Panc1 (cell line): ENCODE data around the gene TBC1D16. TPM values are rescaled to one million over a fixed set of nuclear protein-coding genes. Genes with fewer than 3 reads are reported as not detected.

Experiments used
- ATAC-seq: fragments of 200-7000 bp; cut with Tn5 transposase; 2 replicates; pipeline ENCODE4 v1.9.1; 2020; ENCODE audit warnings: mild to moderate bottlenecking, moderate library complexity
- BruUV-seq: library from RNA; stranded (reverse); fragments of 400-500 nt; replicated peaks from 2 replicates; lab custom pipeline; 2021; lab: Mats Ljungman, UMichigan
- CTCF ChIA-PET: fragments of 300-600 bp; sonication (Branson Sonifier 250); formaldehyde crosslinking; loops from one replicate; lab custom pipeline; 2022; ENCODE audit warnings: antibody characterized with exemption; lab: Charles Lee
- POLR2A ChIA-PET: fragments of 300-600 bp; sonication (Branson Sonifier 250); formaldehyde crosslinking; loops from one replicate; lab custom pipeline; 2022; ENCODE audit warnings: antibody characterized with exemption; lab: Charles Lee
- DNase-seq: peaks from one replicate; pipeline ENCODE4 v3.0.0-alpha.2; 2010; ENCODE audit warnings: low read depth, low spot score
- H3K27ac ChIP-seq: 2 replicates; pipeline ENCODE4 v1.5.1; 2011; ENCODE audit warnings: mild to moderate bottlenecking, low read length, inconsistent platforms
- H3K27me3 ChIP-seq: fragments of 200-500 bp; sonication (Bioruptor generic); 2 replicates; pipeline ENCODE4 v1.6.0; 2014; ENCODE audit warnings: low read length, inconsistent platforms; ENCODE audit not compliant: control insufficient read depth, insufficient read depth
- H3K36me3 ChIP-seq: fragments of 200-500 bp; sonication (Bioruptor generic); 2 replicates; pipeline ENCODE4 v1.5.1; 2014; ENCODE audit warnings: inconsistent platforms, mild to moderate bottlenecking, low read length, moderate library complexity; ENCODE audit not compliant: control insufficient read depth, insufficient read depth
- H3K4me1 ChIP-seq: 2 replicates; pipeline ENCODE4 v1.5.1; 2011; ENCODE audit warnings: inconsistent platforms, mild to moderate bottlenecking, low read length, moderate library complexity; ENCODE audit not compliant: control insufficient read depth, insufficient read depth
- H3K4me3 ChIP-seq, 2 experiments: 2 replicates each; pipeline ENCODE4 v1.5.1; 2011 to 2012; ENCODE audit warnings: low read depth in 2 of 2, low read length in 2 of 2, mild to moderate bottlenecking in 2 of 2, inconsistent platforms in 1 of 2, moderate library complexity in 1 of 2
- H3K9me3 ChIP-seq: fragments of 200-500 bp; sonication (Bioruptor generic); 2 replicates; pipeline ENCODE4 v1.5.1; 2014; ENCODE audit warnings: low read depth, mild to moderate bottlenecking, inconsistent platforms, low read length, moderate library complexity; ENCODE audit not compliant: control insufficient read depth, insufficient read depth
- POLR2AphosphoS5 ChIP-seq: IDR thresholded peaks from 2 replicates; pipeline ENCODE4 v1.6.1; 2012; ENCODE audit warnings: mild to moderate bottlenecking, low read depth, low read length, moderate library complexity
- SIN3A ChIP-seq: IDR thresholded peaks from 2 replicates; pipeline ENCODE4 v1.6.1; 2012; ENCODE audit warnings: low read depth, mild to moderate bottlenecking, low read length, moderate library complexity, borderline replicate concordance; ENCODE audit not compliant: insufficient read depth
- TCF7L2 ChIP-seq: IDR thresholded peaks from 2 replicates; pipeline ENCODE4 v1.6.1; 2011; ENCODE audit warnings: mild to moderate bottlenecking, low read depth, low read length, inconsistent platforms
- in situ Hi-C: cut with HindIII; loops from 2 replicates; pipeline ENCODE4 v1.10.0; 2016; ENCODE audit warnings: low sequenced_read_pairs, low pct_unique_long_range_greater_than_20kb
- intact Hi-C: fragments of 100-400 bp; cut with micrococcal nuclease; formaldehyde crosslinking; loops from one replicate; pipeline ENCODE4 v1.10.0; 2022; ENCODE audit not compliant: unreplicated experiment
- total RNA-seq: library from RNA; stranded (reverse); gene quantifications from one replicate; pipeline ENCODE4 v1.2.1, GENCODE V29; 2021; ENCODE audit not compliant: unreplicated experiment
- TF ChIP-seq, protein P1 (sequence below): fragments of 450-650 bp; IDR thresholded peaks from 2 replicates; pipeline ENCODE4 v1.5.1; 2017; ENCODE audit warnings: mild to moderate bottlenecking
- TF ChIP-seq, protein P2 (sequence below), 2 experiments: IDR thresholded peaks; 2 replicates each; pipeline ENCODE4 v1.6.1; 2011 to 2012; ENCODE audit warnings: low read depth in 2 of 2, control low read depth in 1 of 2, low read length in 1 of 2, mild to moderate bottlenecking in 1 of 2, moderate library complexity in 1 of 2; ENCODE audit not compliant: insufficient read depth in 1 of 2

Gene TBC1D16
- total RNA-seq, 1 experiment from 2014 or later = 41.6 TPM

DNA sequence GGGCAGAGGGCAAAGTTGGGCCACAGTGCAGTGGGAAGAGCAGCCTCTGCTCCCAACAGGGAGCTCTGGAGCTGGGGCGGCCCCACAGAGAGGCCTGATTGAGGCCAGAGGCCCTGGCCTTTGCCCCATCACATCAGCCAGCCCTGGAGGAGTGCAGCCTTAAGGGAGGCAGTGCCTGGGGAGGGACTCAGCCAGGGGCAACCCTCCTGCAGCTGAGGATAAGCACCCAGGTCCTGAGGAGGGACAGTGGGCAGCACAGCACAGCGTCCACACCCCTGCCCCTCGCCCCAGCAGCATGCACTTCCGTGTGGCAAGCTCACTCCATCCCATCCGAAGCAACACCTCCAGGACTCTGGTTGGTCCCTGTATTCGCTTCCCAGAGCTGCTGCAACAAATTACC is 134.5 kb downstream of the TBC1D16 start:
- ATAC-seq = peak; percentile 55; the same call in 1 of the 2 replicates
- no peaks in the 10 kb centered on the region for H3K36me3 ChIP-seq
- H3K4me1 ChIP-seq = no peaks in the 10 kb centered on the region
- in situ Hi-C loops = no loop called here
- peaks cover 13% of the 10 kb centered on the region; the same call in 1 of the 2 replicates for H3K27me3 ChIP-seq
- CTCF ChIA-PET = interaction anchor here (0.5 kb wide), 1 partner anchor 155 kb away, joined by 3 read pairs; no protein-coding TSS in a partner anchor
- no peak overlapping the region for H3K4me3 ChIP-seq
- H3K27ac ChIP-seq = no peak overlapping the region
- no peak for DNase-seq
- no peaks in the 10 kb centered on the region for H3K9me3 ChIP-seq
- POLR2A ChIA-PET = no interaction called here
- intact Hi-C loops = no loop called here
- no TSS peak for BruUV-seq
- TF ChIP-seq, protein P1, sequence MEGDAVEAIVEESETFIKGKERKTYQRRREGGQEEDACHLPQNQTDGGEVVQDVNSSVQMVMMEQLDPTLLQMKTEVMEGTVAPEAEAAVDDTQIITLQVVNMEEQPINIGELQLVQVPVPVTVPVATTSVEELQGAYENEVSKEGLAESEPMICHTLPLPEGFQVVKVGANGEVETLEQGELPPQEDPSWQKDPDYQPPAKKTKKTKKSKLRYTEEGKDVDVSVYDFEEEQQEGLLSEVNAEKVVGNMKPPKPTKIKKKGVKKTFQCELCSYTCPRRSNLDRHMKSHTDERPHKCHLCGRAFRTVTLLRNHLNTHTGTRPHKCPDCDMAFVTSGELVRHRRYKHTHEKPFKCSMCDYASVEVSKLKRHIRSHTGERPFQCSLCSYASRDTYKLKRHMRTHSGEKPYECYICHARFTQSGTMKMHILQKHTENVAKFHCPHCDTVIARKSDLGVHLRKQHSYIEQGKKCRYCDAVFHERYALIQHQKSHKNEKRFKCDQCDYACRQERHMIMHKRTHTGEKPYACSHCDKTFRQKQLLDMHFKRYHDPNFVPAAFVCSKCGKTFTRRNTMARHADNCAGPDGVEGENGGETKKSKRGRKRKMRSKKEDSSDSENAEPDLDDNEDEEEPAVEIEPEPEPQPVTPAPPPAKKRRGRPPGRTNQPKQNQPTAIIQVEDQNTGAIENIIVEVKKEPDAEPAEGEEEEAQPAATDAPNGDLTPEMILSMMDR = no peak
- TF ChIP-seq SIN3A = no peak
- TF ChIP-seq, protein P2, sequence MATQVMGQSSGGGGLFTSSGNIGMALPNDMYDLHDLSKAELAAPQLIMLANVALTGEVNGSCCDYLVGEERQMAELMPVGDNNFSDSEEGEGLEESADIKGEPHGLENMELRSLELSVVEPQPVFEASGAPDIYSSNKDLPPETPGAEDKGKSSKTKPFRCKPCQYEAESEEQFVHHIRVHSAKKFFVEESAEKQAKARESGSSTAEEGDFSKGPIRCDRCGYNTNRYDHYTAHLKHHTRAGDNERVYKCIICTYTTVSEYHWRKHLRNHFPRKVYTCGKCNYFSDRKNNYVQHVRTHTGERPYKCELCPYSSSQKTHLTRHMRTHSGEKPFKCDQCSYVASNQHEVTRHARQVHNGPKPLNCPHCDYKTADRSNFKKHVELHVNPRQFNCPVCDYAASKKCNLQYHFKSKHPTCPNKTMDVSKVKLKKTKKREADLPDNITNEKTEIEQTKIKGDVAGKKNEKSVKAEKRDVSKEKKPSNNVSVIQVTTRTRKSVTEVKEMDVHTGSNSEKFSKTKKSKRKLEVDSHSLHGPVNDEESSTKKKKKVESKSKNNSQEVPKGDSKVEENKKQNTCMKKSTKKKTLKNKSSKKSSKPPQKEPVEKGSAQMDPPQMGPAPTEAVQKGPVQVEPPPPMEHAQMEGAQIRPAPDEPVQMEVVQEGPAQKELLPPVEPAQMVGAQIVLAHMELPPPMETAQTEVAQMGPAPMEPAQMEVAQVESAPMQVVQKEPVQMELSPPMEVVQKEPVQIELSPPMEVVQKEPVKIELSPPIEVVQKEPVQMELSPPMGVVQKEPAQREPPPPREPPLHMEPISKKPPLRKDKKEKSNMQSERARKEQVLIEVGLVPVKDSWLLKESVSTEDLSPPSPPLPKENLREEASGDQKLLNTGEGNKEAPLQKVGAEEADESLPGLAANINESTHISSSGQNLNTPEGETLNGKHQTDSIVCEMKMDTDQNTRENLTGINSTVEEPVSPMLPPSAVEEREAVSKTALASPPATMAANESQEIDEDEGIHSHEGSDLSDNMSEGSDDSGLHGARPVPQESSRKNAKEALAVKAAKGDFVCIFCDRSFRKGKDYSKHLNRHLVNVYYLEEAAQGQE (IDR thresholded peaks at IDR 0.05; ENCODE audit: insufficient read depth in 1 of 2, low read depth in 2 of 2, low read length in 1 of 2) = no peak
- TF ChIP-seq TCF7L2 = no peak
- TF ChIP-seq POLR2AphosphoS5 = no peak

DNA sequence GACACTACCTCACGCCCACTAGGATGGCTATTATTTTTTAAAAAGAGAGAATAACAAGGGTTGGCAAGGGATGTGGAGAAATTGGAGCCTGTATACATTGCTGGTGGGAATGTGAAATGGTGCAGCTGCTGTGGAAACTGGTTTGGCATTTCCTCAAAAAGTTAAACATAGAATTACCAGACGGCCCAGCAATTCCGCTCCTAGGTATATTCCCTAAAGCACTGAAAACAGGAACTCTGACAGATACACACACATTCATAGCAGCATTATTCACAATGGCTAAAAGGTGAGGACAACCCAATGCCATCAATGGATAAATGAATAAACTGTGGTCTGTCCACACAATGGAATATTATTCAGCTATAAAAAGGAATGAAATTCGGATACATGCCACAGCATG is 136.1 kb downstream of the TBC1D16 start:
- DNase-seq (no peak), ATAC-seq (no peak)
- POLR2A ChIA-PET = interaction anchor here (0.7 kb wide), 1 partner anchor 11 kb away, joined by 3 read pairs; no protein-coding TSS in a partner anchor
- no peaks in the 10 kb centered on the region for H3K9me3 ChIP-seq
- no TSS peak for BruUV-seq
- H3K27ac ChIP-seq = no peak overlapping the region
- no peaks in the 10 kb centered on the region for H3K4me1 ChIP-seq
- H3K36me3 ChIP-seq = no peaks in the 10 kb centered on the region
- TF ChIP-seq SIN3A = no peak
- TF ChIP-seq TCF7L2 = no peak
- TF ChIP-seq, protein P1 = no peak
- TF ChIP-seq POLR2AphosphoS5 = no peak
- TF ChIP-seq, protein P2 (IDR thresholded peaks at IDR 0.05; ENCODE audit: insufficient read depth in 1 of 2, low read depth in 2 of 2, low read length in 1 of 2) = no peak
- in situ Hi-C loops (no loop called here), intact Hi-C loops (no loop called here)
- H3K27me3 ChIP-seq = peaks cover 13% of the 10 kb centered on the region; the same call in 1 of the 2 replicates
- H3K4me3 ChIP-seq = no peak overlapping the region
- CTCF ChIA-PET = no interaction called here
